ENCODE data around the gene FBRSL1.

GRCh38 chr12:132489078-132489601 is 811 bp upstream of the FBRSL1 start:
- TF ChIP-seq CTCF (IDR thresholded peaks at IDR 0.05) (no peak), POLR2A (IDR thresholded peaks at IDR 0.05; ENCODE audit: low read depth) (no peak)

All from esophagus muscularis mucosa (tissue), 3 donors.